ENCODE results near the gene OSTC.
"Not testable (repeated sequence)": the region's sequence is repeated elsewhere in the genome, so short reads cannot be mapped to it uniquely, and the experiment has no call there.

DNA sequence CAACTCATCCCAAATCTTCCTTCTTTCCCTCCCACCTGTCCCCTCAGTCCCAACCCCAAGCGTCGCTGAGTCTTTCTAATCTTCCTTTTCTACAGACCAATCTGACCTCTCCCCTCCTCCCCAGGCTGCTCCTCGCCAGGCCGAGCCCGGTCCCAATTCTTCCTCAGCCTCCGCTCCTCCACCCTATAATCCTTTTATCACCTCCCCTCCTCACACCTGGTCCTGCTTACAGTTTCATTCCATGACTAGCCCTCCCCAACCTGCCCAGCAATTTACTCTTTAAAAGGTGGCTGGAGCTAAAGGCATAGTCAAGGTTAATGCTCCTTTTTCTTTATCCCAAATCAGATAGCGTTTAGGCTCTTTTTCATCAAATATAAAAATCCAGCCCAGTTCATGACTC lies 60.2 kb downstream of the OSTC start:
- TF ChIP-seq POLR2A (IDR thresholded peaks at IDR 0.05), result not testable (repeated sequence)
- TF ChIP-seq, protein P1, sequence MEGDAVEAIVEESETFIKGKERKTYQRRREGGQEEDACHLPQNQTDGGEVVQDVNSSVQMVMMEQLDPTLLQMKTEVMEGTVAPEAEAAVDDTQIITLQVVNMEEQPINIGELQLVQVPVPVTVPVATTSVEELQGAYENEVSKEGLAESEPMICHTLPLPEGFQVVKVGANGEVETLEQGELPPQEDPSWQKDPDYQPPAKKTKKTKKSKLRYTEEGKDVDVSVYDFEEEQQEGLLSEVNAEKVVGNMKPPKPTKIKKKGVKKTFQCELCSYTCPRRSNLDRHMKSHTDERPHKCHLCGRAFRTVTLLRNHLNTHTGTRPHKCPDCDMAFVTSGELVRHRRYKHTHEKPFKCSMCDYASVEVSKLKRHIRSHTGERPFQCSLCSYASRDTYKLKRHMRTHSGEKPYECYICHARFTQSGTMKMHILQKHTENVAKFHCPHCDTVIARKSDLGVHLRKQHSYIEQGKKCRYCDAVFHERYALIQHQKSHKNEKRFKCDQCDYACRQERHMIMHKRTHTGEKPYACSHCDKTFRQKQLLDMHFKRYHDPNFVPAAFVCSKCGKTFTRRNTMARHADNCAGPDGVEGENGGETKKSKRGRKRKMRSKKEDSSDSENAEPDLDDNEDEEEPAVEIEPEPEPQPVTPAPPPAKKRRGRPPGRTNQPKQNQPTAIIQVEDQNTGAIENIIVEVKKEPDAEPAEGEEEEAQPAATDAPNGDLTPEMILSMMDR (IDR thresholded peaks at IDR 0.05), result not testable (repeated sequence)
